GM21619 (cell line): ENCODE results near the gene ADGRG4.
"Not testable (repeated sequence)": the region's sequence is repeated elsewhere in the genome, so short reads cannot be mapped to it uniquely, and the experiment has no call there.

ENCODE experiments used
- ATAC-seq: cut with Tn5 transposase; IDR thresholded peaks from one replicate; pipeline ENCODE4 v1.9.1; 2021; ENCODE audit not compliant: unreplicated experiment

Gene ADGRG4

DNA sequence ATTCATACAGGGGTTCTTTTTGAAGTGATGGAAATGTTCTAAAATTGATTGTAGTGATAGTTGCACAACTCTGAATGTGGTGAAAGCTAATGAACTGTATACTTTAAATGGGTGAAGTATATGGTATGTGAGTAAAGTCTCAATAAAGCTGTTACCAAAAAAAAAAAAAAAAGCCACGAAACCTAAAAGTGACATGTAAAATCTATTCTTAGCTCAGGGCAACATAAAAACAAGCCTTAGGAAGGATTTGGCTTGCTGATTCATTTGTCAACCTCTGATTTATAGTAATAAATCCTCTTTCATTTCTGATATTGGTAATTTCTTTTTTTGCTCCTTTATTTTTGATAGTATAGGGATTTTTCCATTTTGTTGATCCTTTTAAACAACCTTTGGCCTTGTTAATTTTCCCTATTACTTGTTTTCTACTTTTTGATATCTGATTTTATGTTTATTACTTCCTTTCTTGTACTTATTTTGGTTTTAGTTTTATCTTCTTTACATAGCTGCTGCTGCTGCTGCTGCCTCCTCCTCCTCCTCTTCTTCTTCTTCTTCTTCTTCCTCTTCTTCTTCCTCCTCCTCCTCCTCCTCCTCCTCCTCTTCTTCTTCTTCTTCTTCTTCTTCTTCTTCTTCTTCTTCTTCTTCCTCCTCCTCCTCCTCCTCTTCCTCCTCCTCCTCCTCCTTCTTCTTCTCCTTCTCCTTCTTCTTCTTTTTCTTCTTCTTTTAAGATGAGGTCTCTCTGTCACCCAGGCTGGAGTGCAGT is 79.4 kb downstream of the ADGRG4 start:
- no peak for ATAC-seq

DNA sequence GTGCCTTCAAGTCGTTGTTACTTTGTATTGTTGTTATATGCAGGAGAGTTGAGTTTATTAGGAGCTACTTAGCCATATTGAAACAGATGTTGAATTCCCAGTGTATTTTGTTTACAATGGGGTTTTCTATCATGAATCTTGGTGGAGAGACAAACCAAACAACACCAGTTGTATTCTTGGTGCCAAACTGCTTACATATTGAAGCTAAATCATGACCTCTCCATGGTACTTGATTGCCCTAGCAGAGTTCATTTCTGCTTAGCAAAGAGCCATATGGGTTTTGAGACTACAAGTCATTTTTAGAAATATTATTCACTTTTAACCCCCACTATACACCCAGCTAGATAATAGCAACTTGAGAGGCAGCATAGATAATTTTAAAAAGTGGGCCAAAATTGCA is 85.4 kb downstream of the ADGRG4 start:
- ATAC-seq: no peak

DNA sequence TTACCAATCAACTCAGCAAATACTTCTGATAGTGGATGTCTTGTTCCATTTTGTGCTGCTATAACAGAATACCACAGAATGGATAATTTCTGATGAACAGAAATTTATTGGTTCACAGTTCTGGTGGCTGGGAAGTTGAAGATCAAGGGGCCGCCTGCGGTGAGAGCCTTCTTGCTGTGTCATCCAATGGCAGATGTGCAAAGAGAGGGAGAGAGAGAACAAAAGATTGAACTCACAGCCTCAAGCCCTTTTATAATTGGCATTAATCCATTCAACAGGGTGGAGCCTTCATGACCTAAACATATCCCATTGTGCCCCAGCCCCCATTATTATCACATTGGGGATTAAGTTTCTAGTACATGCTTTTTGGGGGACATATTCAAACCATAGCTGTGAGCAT is 86.1 kb downstream of the ADGRG4 start:
- no peak for ATAC-seq

DNA sequence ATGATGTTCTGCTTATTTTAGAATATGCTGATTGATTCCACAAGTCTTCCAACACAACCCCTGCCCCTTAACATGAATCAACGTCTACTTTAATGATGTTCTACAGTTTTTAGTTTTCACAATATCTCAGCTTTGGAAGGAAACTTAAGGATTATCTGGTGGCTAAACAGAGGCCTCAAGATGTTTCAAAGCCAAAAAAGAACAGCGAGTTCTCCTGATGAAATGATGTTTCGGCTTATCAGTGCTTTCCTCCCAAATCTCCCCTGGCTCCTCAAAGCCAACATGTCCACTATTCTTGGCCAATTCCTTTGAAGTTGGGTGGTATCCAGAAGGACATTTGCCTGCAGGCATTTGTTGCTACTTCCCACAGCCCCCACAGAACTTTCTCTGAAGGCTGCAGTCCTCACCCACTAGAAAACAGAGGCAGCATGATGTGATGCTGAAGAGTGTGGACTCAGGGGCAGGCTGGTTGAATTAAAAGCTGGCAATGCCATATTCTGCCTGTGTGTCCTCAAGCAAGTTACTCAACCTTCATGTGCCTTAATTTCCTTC is 87.3 kb downstream of the ADGRG4 start:
- no peak for ATAC-seq

DNA sequence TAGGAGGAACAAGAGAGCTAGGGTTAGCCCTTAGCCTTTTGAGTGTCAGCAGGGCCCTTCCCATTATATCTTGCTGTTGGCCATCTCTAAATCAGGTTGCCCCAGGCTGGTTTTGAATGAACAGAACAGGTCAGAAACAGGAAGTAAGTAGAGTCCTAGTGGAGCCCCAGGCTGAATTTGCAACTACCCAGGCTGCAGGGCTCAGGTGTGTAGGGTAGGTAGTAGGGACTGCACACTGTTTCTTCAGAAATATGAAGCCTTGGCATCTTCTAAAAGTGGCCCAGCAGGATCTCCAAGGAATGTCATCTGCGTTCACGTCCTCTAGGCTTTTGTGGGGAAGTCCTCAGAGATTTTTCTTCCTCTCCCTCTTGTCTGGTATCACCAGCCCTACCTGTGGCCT is 90.2 kb downstream of the ADGRG4 start:
- ATAC-seq: no peak

DNA sequence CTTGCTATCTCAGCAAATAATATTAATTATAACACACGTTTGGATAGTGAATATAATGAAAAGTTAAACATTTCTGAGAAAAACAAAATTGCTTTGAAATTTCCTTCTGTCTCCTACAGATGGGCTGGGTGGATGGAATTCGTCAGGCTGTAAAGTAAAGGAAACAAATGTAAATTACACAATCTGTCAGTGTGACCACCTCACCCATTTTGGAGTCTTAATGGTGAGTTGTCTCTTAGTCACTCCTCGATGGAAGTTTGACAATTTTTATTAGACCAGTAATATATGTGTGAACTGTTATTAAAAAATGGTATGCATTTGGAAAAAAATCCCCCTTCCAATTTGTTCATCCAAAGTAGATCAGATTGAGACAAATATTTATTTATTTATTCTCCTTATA is 94.5 kb downstream of the ADGRG4 start:
- ATAC-seq: no peak

DNA sequence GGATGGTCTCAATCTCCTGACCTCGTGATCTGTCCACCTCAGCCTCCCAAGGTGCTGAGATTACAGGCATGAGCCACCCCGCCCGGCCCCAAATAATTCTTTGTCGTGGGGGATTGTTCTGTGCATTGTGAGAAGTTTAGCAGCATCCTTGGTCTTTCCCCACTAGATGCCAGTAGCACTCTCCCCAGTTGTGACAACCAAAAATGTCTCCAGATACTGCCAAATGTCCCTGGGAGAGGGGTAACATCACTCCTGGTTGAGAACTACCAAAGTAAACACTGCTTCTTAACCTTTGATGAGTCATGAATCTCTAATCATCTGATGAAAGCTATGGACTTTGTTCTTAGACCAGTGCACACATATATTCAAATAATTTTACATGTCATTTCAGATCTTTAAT is 96.2 kb downstream of the ADGRG4 start:
- no peak for ATAC-seq

DNA sequence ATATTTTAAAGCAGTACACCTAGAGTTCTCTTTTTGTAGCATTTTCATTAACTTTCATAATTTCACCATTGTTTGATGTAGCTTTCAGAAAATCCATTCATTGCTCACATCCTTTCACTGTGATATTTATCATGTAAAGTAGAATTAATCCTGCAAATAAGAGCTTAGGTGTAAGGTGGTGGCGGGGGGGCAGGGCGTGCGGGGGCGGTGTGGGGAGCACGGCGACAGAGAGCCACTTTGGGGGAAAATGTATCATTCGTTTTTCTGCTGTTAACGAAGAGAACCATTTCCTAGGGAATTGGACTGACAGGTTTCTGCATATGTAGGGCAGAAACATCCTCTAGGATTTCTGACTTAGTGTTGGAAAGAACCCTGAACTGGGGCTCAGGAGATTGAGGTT is 104.4 kb downstream of the ADGRG4 start:
- ATAC-seq: no peak

DNA sequence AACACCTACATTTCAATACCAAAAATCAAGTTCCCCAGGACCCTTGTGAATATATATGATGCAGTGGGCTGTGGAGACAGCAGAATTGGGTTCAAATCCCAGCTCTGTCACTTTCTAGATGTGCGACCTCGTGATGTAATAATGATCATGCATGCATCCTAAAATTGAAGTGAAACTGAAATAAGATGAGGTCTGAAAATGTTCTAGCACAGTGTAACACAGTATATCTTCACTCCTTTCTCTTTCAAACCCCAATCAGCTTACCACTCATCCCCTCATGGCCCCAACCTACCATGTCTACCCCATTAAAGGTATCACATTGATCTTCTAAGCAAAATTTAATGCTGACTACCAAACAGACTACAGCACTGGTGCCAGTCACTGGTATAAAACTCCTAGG is 117.0 kb downstream of the ADGRG4 start:
- no peak for ATAC-seq

DNA sequence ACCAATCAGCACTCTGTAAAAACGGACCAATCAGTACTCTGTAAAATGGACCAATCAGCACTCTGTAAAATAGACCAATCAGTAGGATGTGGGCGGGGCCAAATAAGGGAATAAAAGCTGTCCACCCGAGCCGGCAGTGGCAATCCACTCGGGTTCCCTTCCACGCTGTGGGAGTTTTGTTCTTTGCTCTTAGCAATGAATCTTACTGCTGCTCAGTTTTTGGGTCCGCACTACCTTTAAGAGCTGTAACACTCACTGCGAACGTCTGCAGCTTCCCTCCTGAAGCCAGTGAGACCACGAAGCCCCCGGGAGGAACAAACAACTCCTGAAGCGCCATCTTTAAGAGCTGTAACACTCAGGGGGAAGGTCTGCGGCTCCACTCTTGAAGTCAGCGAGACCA is 120.6 kb downstream of the ADGRG4 start:
- no peak for ATAC-seq

DNA sequence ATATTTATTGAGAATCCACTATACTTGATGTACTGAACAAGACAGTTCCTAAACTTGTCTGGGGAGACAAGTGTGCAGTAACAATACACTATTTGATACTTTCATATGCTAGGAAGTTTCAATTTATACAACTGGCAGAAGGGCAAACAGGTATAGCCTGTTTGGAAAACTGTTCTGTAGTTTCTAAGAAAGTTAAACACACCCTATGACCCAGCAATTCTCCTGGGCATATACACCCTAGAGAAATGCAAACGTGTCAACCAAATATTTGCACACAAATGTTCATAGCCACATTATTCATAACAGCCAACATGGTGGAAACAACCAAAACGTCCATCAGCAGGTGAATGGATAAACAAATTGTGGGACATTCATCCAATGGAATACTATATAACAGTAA is 123.0 kb downstream of the ADGRG4 start:
- ATAC-seq: no peak

DNA sequence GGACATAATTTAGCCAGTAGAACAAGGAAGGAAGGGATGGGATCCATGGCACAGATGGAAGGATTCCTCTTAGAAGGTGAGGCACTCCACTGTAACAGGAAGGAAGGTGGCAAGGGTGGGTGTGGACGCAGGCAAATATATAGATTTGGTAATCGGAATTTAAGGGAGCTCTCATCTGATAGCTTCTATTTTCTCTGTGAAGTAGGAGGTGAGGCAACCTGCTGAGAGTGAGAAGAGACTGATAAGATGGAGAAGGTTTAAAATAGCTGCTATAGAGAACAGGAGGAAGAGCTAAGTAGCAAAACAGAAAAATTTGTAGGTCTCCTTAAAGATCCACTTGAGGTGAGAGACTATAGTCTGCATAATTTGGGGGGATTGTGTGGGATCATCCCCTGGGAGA is 125.2 kb downstream of the ADGRG4 start:
- no peak for ATAC-seq

DNA sequence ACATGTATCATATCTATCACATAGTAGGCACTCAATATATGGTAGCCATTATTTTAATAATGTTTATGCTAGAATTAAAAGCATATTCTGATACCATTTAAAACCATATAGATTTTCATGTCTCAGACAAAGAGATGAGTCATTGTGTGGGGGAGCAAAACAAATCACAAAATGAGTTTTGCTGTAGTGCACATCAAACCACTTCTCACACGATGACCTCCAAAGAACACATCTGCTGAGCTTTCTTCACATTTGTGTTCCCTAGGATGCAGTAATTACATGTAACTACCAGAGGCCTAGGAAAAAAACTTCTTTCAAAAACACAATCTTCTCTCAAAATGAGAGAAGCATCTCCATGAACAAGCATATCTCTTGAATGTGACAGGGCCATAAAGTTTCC is 130.9 kb downstream of the ADGRG4 start:
- no peak for ATAC-seq

DNA sequence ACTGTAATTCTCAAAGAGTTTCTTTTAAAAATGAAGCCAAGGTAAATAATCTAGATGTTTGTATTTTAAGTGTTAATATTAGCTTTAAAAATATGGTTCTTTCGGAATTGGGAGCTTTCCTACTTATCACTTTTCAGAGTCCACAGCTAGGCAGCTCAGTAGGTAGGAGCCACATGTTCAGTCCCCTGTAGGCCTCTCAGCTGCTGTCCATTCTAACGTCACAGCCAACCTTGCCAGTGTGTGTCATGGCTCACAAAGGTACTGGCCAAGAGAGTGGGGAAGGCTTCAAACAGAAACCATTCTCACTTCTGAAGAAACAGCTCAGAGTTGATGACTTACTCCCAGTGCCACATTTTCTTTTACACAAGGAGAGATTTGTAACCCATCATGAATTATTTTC is 137.0 kb downstream of the ADGRG4 start:
- ATAC-seq: no peak

DNA sequence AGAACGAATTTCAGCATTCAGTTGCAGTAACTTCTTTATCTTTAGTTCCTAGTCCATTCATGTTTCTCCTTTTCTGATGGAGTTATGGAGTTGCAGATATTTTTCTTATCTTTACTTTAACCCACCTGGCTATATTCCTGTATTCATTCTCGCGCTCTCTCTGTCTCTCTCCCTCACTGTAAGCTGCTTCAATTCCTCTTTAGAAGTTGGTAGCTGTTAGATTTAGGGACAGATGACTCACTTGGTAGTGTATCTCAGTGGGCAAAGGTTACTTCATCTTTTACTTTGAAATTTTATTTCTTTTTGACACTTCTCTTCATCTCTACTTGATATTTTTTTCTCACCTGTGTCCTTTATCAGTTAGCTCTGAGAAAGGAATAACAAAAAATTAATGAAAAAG is 137.4 kb downstream of the ADGRG4 start:
- no peak for ATAC-seq

DNA sequence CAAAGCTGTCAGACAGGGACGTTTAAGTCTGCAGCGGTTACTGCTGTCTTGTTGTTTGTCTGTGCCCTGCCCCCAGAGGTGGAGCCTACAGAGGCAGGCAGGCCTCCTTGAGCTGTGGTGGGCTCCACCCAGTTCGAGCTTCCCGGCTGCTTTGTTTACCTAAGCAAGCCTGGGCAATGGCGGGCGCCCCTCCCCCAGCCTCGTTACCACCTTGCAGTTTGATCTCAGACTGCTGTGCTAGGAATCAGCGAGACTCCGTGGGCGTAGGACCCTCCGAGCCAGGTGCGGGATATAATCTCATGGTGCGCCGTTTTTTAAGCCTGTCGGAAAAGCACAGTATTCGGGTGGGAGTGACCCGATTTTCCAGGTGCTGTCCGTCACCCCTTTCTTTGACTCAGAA is 144.9 kb downstream of the ADGRG4 start:
- not testable (repeated sequence) for ATAC-seq

DNA sequence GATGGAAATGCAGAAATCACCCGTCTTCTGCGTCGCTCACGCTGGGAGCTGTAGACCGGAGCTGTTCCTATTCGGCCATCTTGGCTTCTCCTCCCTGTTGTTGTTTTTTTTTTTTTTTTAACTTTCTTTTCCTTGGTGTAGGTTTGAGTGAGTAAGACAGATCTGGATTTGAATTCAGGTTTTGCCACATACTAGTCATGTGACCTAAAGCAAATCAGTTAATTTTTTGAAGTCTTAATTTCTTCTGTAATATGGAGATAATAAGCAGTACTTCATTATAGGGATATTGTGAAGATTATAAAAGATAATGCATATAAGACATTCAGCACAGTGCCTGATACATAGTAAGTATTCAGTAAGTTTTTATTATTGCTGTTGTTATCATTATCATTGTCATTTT is 145.4 kb downstream of the ADGRG4 start:
- ATAC-seq: no peak

DNA sequence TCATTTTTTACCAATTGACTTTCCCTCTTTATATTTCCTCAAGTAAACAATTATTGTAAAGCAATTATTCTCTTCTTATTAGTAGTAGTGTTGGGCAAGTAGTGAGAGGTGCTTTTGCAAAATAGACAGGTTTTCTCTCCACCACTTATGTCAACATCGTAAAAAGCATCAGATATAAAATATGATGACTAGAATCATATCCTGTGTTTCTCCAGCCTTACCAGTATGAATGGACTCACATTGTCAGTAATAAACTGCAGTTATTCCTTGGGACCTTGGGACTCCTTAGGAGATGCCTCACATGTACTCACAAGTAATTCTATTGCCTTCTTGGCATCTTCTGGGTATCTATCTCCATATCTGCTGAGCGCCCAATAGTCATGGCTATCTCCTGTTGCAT is 146.5 kb downstream of the ADGRG4 start:
- ATAC-seq: no peak

DNA sequence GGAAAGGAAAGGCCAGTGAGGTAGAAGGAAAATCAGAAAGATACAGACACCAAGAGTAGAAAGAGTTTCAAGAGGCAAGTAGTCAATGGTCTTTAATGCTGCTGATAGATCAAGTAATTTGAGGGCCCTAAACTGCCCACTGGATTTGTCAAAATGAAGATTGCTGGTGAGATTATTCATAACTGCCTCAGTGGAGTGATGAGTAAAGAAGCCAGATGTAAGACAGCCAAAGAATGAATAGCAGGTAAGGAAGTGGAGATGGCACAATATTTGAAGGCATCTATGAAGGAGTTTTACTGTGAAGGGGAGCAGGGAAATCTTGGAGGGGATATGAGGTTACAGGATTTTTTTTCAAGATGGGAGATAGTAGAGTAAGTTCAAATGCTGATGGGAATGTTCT is 147.2 kb downstream of the ADGRG4 start:
- no peak for ATAC-seq

DNA sequence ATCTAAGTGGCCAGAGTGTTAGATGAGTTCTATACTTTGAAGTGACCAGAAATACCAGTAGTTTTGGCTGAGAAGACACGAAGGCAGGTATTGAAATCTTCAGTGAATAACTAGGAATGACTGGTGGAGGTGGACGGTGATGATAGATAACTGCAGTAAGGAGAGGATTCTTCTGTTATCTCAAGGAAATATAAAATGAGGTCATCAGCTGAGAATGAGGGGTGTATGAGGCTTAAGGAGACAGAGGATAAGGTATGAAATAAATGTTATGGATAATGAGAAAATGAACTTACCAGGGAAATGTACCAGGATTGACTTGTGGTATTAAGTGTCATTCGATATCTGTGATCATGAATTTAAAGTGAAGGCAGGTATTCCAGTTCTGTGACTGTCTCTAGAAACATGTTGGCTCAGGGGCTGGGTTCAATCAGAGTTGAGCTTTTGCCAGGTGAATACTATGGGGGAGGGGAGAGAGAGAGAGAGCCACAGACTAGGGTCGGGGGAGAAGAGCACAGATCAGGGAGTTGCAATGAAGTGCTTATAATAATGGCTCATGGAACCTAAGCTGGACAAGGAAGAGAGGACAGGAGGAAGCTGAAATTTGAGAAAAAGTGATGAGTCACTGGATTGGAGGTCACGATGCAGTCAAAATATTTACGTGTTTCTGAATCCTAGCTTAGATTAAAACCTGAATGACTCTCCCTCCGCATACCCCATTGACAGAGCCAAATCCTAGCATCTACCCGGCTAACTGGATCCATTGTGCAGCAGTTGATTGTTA is 149.5 kb downstream of the ADGRG4 start:
- no peak for ATAC-seq

DNA sequence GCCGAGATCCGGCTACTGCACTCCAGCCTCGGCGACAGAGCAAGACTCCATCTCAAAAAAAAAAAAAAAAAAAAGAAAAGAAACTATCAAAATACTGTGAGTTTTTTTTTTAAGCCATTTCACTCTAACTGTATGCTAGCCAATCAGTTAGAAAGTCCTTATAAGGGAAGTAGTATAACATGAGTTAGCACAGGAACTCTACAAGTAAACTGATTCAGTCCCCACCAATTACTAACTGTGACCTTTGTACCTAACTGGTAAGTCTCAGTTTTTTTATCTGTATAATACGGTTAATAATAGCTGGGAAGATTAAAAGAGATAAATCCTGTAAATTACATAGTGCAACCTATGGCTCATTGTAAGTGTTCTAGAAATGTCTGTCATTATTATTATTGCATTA is 151.9 kb downstream of the ADGRG4 start:
- ATAC-seq: no peak

DNA sequence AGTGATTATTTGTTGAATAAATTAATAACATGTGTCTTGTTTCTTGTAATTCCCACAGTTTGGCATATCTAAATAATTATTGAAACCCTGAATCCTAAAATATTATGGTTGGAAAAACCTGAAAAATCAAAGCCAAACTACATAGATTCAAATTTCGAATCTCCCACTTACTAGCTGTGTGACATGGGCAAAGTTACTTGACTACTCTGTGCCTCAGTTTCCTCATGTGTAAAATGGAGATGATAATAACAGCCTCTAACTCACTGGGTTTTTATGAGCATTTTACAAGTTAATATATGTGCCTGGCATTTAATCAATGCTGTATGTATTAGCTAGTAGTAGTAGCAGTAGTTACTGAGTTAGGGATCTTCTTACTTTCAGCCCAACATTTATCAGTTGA is 152.4 kb downstream of the ADGRG4 start:
- no peak for ATAC-seq
